Gastroesophageal sphincter (tissue), 3 donors: ENCODE data around the gene HGFAC.

Source experiments
- POLR2A ChIP-seq, 2 donors: fragments of 450-650 bp; IDR thresholded peaks; one replicate each; pipeline ENCODE4 v1.6.1; 2017; ENCODE audit warnings: antibody characterized with exemption in 2 of 2, mild to moderate bottlenecking in 2 of 2, moderate library complexity in 1 of 2
- POLR2AphosphoS5 ChIP-seq: sonication (generic); formaldehyde crosslinking; IDR thresholded peaks from one replicate; pipeline ENCODE4 v1.6.1; 2017; ENCODE audit warnings: antibody characterized with exemption
- TF ChIP-seq, protein P1 (sequence below), 4 experiments: fragments of 200-600 bp in 2 of 4; fragments of 450-650 bp in 2 of 4; sonication (generic) in 1 of 4; IDR thresholded peaks; one replicate each; pipeline ENCODE4 v1.5.1; 2017 to 2019; ENCODE audit warnings: antibody characterized with exemption in 4 of 4, mild to moderate bottlenecking in 2 of 4, moderate library complexity in 2 of 4

DNA sequence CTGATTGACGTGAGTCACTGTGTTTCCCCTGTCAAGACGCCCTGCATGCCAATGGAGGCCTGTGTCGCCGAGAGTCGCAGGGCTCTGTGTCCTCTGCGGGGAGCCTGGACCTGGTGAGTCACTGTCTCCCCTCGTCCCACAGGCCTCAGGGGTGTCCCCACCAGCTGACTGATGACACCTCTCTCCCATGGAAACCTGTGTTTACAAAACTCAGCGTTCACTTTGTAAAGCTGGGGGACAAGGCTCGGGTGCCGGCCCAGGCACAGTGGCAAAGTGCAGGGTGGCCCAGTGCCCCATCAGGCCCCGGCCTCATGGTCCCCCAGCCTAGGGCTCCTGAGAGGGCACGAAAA, 21.2 kb upstream of the HGFAC start:
- TF ChIP-seq, protein P1, sequence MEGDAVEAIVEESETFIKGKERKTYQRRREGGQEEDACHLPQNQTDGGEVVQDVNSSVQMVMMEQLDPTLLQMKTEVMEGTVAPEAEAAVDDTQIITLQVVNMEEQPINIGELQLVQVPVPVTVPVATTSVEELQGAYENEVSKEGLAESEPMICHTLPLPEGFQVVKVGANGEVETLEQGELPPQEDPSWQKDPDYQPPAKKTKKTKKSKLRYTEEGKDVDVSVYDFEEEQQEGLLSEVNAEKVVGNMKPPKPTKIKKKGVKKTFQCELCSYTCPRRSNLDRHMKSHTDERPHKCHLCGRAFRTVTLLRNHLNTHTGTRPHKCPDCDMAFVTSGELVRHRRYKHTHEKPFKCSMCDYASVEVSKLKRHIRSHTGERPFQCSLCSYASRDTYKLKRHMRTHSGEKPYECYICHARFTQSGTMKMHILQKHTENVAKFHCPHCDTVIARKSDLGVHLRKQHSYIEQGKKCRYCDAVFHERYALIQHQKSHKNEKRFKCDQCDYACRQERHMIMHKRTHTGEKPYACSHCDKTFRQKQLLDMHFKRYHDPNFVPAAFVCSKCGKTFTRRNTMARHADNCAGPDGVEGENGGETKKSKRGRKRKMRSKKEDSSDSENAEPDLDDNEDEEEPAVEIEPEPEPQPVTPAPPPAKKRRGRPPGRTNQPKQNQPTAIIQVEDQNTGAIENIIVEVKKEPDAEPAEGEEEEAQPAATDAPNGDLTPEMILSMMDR (IDR thresholded peaks at IDR 0.05), result no peak
- no peak for TF ChIP-seq POLR2A (IDR thresholded peaks at IDR 0.05)
- no peak for TF ChIP-seq POLR2AphosphoS5
